G401.6 (cell line): ENCODE data around the gene TPSD1.
"Not testable (repeated sequence)": the region's sequence is repeated elsewhere in the genome, so short reads cannot be mapped to it uniquely, and the experiment has no call there.

ENCODE experiments used
- FAIRE-seq: peaks from 2 replicates; lab custom pipeline; 2012; peaks lifted over from hg19 to GRCh38; lab: Jason Lieb, UNC

TPSD1 gene

GRCh38 chr16:1220841-1221627 is 34.8 kb upstream of the TPSD1 start:
- no peak for FAIRE-seq

DNA sequence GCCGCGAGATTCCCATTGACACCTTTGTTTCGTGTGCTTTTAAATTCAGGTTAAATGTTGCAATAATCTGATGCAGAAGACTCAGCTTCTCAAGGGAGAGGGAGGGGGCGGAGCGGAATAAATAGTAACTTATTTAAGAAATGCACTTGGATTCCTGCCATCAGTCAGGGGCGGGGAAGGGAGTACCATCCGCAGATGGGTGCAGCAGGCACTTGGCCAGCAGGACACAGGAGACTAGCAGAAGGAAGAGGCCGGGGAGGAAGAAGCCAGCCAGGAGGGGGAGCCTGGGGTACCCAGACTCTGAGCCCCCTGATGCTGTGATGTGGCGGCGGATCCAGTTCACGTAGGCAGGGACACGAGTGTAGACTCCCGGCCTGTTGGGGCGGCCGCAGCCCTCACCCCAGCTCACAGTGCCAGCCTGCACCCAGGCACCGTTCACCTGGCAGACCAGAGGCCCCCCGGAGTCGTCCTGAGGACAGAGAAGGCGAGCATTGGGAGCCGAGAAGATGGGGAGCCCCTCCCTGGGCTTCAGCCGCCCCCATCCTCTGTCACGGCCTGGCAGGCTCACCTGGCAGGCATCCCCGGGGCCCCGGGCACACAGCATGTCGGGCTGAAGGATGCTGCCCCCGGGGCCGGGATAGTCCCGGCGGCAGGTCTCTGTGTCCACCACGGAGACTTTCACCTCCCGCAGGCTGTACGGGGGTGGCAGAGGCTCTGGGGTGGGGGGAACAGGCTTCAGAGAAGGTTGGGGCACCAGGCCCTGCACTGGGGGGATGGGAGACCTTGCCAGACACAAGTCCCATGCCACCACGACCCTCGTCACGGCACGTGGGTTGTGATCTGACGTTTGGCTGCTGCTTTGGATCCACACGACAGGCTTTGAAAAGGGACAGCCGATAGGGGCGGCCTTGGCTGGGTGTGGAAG is 34.0 kb upstream of the TPSD1 start:
- no peak for FAIRE-seq

DNA sequence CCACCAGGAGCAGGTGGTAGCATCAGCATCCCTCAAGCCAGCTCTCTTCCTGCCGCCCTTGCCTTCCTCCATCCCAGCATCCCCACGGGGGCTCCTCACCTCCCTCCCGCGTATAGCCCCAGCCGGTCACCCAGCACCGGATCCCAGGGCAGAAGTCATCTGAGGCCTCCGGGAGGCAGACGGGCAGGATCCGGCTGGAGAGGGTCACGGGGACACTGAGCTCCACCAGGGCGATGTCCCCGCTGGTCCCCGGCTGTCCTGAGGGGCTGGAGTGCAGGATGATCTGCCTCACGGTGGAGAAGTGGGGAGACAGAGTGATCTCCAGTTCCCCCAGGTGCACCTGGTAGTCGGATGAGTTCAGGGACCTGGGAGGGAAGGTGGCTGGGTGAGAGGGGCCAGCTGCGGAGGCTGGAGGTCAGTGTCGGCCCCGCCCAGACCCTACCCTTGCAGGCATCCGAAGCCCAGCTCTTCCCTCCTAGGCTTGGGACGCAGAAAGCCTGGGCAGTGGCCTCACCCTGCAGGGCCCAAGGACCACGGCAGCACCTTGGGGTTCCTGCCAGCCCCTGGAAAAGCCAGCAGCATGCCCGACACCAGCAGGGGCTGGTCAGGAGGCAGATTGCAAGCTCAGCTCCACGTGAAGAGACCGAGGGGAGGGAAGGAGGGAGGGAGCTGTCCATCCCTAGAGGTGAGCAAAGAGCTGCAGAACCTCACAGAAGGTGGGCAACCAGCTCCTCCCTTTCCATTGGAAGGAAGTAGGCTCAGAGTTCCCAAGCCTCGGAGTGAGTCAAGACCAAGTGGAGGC is 33.1 kb upstream of the TPSD1 start:
- FAIRE-seq = no peak

DNA sequence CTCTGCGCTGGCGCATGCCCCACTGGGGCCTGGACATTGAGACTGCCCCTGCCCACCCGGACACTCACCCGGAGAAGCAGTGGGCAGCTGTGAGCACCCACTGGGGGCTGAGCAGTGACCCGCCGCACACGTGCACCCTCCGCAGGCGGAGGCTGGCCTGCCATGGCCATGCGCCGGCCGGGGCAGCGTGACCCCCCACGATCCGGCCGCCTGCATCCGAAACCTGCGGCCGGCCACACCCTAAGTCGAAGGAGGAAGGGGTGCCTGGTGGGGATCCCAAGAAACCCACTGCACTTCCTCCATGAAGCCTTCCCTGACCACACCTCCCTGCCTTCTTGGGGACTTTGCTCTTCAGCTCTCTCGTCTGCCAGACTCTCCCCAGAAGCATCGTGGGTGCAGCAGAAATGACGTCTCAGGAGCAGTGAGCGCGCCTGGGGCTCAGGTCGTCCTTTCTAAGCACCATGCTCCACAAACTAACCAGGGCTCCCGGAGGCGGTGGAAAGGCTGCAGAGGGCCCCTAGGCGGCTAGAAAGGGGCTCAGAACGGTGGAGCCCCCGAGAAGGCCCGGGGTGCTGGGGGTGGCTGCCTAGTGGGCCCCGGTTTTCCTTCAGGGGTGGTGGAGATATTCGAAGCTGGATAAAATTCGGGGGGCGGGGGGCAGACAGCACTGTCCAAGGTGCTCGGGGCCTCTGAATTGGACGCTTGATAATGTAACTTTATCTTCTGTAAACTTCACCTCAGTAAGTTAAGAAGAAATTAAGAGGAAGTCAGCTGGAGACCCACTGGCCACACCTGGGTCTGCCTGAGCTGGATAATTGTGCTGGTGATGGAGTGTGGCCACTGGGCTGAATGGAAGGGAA is 32.3 kb upstream of the TPSD1 start:
- FAIRE-seq = no peak

GRCh38 chr16:1224558-1224957 is 31.3 kb upstream of the TPSD1 start:
- FAIRE-seq = no peak

DNA sequence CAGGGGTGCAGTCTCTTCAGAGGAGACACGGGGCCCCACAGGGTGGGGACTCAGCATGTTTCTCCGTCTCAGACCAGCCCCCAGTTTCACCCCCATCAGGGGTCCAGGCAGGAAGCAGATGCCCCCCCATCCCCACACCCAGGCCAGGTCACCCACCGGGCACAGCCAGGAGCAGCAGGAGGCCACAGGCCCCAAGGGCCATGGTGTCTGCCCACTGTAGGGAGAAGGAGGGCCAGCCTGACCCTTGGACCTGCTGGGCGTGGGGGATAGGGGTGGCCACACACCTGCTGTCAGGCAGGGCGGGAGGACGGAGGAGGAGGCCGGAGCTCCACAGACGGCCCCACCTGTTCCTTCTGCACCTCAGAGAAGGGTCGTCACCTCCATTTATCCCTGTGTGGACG is 30.8 kb upstream of the TPSD1 start, which contains the start of gene TPSG1:
TPSG1 (minus strand) TSS at position 218 of the 401 bp plus-strand sequence; CDS start at position 202, 16 bp downstream.
- FAIRE-seq = no peak

- not testable (repeated sequence) for FAIRE-seq
Observed at GRCh38 chr16:1225728-1226311, 30.0 kb upstream of the TPSD1 start.

- not testable (repeated sequence) for FAIRE-seq
Observed at GRCh38 chr16:1226692-1227091, 29.2 kb upstream of the TPSD1 start.

DNA sequence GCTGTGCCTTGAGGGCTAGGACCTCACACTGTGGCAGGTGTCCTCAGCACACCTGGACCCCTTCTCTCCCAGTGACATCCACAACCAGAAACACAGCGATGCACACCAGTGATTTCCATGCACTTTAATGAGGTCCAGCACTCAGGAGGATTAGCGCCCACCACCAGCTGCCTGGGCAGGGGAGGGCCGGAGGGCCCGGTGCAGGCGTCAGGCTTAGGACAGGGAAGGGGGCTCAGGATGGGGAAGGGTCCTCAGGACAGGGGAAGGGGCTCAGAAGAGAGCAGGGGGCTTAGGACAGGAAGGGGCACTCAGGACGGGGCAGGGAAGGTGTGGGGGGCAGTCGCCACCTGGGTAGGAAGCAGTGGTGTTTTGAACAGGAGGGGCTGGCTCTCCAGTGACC is 27.6 kb upstream of the TPSD1 start:
- FAIRE-seq = not testable (repeated sequence)

DNA sequence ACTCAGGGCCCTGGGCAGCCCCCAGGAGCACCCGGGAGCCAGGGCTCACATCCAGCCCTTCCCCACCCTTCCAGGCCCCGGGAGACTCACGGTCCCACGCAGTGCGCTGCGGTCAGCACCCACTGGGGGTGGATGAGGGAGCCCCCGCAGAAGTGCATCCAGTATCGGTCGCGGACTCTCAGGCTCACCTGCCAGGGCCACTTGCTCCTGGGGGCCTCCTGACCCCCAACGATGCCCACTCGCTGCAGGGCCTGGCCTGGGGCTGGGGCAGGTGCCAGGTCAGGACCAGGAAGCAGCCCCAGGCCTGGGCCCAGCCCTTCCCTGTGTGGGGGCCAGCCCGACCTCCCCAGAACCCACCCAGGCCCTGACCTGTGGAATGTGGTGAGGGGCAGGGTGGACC is 26.4 kb upstream of the TPSD1 start:
- not testable (repeated sequence) for FAIRE-seq

- FAIRE-seq = not testable (repeated sequence)
Observed at GRCh38 chr16:1230084-1230470, 25.8 kb upstream of the TPSD1 start, which contains the start of gene TPSB2. Gene TPSB2 (minus strand): TSS chr16:1230184. CDS start chr16:1229951, 233 bp downstream.

DNA sequence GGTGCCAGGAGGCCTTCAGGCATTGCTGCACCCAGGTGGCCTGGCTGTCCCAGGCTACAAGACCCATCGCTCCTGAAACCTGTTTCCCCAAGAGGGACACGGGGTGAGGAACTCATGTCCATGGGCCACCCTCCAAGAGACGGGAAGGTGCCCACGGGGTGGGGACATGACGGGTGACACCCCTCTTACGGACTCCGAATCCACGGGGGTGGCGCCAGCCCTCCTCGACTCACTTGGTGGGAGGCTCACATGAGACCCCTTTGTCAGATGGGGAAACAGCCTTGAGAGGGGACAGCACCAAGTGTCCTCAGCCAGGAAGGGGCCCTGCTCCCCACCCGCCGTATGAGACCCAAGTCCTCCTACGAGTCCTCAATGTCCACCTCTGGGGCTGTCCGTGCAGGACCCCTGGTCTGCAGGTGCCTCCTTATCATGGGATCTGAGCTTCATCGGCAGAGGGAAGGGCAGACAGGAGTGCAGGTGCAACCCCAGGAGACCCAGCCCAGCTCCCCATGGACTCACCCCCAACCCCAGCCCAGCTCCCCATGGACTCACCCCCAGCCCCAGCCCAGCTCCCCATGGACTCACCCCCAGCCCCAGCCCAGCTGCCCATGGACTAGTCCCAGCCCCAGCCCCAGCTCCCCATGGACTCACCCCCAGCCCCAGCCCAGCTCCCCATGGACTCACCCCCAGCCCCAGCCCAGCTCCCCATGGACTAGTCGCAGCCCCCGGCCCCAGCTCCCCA is 25.2 kb upstream of the TPSD1 start:
- FAIRE-seq = not testable (repeated sequence)

DNA sequence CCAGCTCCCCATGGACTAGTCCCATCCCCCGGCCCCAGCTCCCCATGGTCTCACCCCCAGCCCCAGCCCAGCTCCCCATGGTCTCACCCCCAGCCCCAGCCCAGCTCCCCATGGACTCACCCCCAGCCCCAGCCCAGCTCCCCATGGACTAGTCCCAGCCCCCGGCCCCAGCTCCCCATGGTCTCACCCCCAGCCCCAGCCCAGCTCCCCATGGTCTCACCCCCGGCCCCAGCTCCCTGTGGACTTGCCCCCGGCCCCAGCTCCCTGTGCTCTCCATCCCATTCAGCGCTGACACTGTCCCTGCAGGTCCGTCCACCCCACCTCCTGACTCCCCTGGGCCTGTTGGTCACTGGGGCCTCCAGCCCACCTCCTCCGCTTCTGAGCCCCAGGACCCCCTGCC is 24.6 kb upstream of the TPSD1 start:
- FAIRE-seq = not testable (repeated sequence)

GRCh38 chr16:1232049-1232748 is 23.7 kb upstream of the TPSD1 start:
- FAIRE-seq = not testable (repeated sequence)

DNA sequence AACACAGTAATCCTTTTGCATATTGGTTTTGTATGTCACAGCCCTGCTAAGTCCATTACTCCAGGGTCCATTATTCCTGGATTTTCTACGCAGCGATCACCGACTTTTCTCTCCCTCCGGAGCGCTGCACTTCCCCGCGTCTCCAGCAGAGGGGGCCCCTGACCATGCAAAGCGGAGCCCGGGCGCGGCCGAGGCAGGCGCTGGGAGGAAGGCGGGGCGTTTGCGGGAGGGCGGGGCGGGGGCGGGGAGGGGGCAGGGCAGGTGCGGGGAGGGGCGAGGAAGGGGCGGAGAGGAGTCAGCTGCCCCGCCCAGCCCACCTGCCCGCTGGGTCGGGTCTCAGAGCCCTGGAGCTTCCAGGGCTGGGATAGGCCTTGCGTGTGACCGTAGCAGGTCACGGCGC is 19.2 kb upstream of the TPSD1 start:
- FAIRE-seq = not testable (repeated sequence)

GRCh38 chr16:1237990-1238389 is 17.9 kb upstream of the TPSD1 start:
- no peak for FAIRE-seq

DNA sequence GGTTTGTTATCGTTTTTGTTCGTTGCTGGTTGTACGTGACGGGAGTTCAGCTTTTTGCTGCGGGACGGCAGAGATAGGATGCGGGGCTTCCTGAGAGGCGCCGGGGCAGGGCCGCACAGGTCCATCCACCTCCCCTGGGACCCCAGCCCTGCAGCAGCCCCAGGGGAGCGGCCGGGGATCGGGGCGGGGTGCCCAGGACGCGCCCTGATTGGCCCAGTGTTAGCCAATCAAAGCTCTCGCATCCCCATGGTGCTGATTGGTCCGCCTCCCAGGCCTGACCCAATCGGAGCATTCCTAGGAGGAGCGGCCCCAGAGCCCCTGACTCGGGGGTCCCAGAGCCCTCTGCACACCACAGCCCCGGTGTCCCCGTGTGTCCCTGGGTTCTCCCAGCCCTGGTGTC is 17.0 kb upstream of the TPSD1 start:
- FAIRE-seq = not testable (repeated sequence)

- not testable (repeated sequence) for FAIRE-seq
Observed at GRCh38 chr16:1239575-1239974, 16.3 kb upstream of the TPSD1 start.

GRCh38 chr16:1240436-1240835 is 15.4 kb upstream of the TPSD1 start, which contains the start of gene TPSAB1:
Gene TPSAB1 (plus strand): TSS chr16:1240705. CDS start chr16:1240939, 234 bp downstream.
- FAIRE-seq = not testable (repeated sequence)
